Cerebellar cortex (tissue), 1 donor: ENCODE results near the gene AASDH.
A peak's percentile ranks its signal among the peaks of the same experiment; 100 is the strongest.

Experiments
- DNase-seq: peaks from one replicate; pipeline ENCODE4 v3.0.0-alpha.2; 2015; ENCODE audit warnings: low spot score

AASDH gene

GRCh38 chr4:56387023-56388001, at the start of gene AASDH:
Gene AASDH, minus strand, starts transcription at chr4:56387491. Its CDS starts 3,192 bp downstream, at chr4:56384299.
- peak; percentile 96 for DNase-seq

DNA sequence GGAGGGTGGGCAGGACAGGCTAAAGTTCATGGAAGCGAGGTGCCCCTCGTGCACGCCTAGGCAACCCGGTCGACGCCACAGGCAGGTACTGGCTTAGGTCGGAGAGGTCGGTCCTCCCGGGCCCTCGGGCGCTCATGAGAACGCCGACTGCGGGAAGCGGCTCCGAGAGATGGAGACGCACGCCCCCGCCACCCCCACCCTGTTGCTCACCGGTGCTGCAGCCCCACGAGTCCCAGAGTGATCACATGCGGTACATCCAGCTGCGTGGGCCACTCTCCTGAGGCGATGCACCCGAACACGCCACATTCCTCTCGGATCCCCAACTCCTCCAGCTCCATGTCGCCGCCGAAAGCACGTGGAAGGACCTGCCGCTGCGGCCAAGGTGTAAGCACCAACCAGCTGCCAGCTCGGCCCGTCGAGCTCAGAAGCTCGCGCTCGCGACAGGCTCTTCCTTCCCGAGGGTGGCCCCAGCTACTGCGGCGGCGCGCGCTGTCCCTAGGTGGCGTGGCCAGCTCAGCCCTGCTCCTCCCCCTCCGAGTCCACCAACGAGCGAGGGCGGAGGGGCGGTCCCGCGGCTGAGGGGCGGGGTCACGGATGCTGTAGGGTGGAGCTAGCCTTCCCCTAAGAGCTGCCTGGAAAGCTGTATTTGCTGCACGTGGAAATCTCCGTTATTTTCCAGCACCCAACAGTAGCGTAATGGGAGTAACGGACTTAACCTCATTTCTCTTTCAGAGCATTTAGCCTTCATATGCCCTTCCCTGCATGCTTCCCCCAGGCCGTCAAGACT, 48.0 kb upstream of the AASDH start, which contains the start of gene PPAT:
Gene PPAT, minus strand, starts transcription at position 476 of the 787 bp plus-strand sequence. Its CDS starts 138 bp downstream, at position 338.
- DNase-seq = peak; percentile 98

DNA sequence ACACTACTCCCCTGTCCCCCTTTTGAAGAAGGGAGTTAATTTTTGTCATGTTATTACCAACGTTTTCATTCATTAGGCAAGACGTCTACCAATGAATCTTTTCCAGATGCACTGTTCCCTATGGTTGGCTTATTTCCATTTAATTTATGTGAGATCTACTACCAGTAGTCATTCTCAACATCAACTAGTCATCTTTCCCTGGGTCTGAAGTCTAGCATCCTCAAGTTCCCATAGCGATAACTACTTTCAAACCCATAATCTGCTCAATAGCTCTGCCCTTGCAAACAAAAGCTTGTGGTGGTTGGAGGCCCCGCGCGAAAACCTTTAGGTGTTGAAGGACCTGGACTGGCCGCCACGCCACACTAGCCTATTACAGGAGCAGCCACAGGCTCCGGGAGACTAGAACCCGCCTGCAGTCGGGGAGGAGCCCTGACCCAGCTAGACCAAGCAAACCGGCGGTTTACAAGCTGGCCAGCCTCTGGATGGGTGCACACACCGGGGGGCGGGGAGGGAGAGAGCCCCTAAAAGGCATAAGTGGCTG, 47.4 kb upstream of the AASDH start:
- DNase-seq = peak; percentile 62

DNA sequence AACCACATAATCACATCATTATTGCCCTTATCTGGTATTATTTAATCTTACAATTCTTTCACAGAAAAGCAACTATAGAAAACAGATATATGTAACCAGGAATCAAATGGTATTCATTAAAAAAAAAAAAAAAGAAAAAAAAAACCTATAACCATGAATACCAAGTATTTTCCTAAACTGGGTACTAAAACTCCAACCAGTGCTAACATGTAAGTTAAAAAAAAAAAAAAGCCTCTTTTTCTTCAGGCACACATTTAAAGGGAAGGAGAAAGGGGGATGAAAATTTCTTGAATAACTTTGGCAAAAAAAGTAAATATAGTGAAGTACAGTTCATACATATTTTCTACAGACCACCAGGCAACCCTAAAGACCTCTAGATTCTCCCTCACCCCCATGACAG, 46.0 kb upstream of the AASDH start:
- DNase-seq = no peak

GRCh38 chr4:56430203-56430602, 42.9 kb upstream of the AASDH start:
- no peak for DNase-seq

GRCh38 chr4:56427179-56427578, 39.9 kb upstream of the AASDH start:
- DNase-seq = no peak

DNA sequence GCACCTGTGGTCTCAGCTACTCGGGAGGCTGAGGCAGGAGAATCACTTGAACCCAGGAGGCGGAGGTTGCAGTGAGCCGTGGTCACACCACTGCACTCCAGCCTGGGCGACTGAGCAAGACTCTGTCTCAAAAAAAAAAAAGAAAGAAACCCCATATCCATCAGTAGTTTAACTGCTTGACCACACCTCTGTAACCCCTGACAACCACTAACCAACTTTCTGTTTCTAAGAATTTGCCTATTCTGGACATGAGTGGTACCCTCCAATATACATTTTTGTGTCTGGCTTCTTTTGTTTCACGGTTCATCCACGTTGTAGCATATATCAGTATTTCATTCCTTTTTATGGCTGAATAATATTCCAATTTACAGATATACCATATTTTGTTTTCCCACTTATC, 39.0 kb upstream of the AASDH start:
- DNase-seq = no peak

- no peak for DNase-seq
Measured at GRCh38 chr4:56425518-56425917, 38.2 kb upstream of the AASDH start.

GRCh38 chr4:56424697-56425514, 37.6 kb upstream of the AASDH start:
- DNase-seq = peak; percentile 20

DNA sequence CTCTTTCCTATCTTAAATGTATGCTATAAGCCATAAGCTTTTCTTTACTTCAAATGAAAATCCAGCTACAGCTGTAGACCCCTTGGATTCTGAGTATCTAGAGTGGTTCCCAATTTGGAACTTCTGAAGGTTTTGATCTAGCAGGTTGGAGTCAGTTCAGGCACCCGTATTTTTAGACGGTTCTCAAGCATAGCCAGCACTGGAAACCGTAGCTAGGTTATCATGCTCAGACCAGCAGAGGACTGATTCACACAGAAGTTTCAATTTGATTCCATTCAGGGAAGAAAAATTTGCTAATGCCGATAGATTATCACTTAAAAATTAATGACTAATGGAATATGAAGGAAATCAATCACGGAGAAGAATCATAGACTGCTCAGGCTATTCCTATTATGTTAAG, 36.9 kb upstream of the AASDH start:
- DNase-seq = no peak

- no peak for DNase-seq
Measured at GRCh38 chr4:56417396-56417795, 30.1 kb upstream of the AASDH start.

GRCh38 chr4:56416349-56416748, 29.1 kb upstream of the AASDH start:
- DNase-seq = no peak

DNA sequence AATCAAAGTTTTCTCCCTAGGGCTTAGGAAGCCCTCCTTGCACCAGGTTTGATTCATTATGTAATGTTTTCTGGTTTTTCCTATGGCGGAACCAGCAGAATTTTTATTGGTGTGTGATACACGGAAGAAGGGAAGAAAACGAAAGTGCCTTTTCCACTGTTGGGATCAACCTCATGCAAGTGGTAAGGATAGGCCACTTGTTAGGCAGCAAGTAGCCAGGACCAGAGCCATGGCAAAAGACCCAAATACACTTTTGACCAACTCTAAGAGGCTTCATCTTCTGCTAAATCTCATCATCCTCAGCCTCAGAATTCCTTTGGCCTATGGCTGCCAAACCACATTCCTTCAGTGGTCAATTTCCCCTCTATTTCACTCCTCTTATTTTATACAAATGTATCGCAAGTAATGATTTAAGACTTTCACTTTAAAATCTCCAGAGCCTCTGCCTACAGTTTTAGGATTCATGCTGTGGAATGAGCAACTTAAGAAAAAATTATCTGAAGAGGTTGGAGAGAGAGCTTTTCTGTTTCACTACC, 26.9 kb upstream of the AASDH start:
- no peak for DNase-seq

GRCh38 chr4:56410247-56411062, 23.2 kb upstream of the AASDH start:
- DNase-seq = peak; percentile 97

GRCh38 chr4:56409511-56410090, 22.3 kb upstream of the AASDH start:
- DNase-seq = no peak

GRCh38 chr4:56408978-56409377, 21.7 kb upstream of the AASDH start:
- no peak for DNase-seq

DNA sequence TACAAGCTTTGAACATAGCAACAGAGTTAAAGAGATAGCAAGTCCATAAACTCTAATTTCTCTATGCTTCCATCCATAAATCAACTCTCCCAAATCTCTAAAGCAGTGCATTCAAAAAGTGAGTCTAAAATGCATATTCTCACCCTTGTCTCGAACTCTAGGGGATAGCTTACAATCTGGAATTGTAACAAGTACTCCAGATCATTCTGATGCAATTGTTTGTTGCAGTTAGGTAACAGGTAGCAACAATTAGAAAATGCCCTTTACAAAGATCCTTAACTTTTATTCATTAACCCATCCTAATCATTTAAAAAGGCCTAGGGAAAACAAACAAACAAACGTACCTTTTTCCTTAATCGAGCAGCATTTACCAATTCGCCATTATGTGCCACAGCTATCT, 18.9 kb upstream of the AASDH start:
- DNase-seq = no peak

GRCh38 chr4:56405016-56405415, 17.7 kb upstream of the AASDH start:
- DNase-seq = no peak

DNA sequence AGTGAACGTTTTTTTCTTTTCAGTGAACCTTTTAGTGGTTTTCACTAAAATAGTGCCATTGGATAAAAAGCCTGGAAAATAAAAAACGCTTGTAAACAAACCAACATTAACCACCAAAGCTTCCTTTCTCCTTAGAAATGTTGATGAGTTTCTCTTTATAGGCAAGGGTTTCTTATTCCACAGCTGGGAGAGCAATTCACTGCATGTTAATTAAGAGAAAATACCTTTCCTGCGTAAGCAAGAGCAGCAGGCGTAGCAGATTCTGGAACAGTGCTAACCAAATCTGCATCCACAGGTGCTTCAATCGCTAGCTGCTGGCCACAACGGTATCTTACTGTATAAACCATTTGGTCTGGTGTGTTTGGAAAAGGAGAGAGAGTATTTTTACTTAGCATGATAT, 13.3 kb upstream of the AASDH start:
- no peak for DNase-seq

GRCh38 chr4:56391270-56391669, 4.0 kb upstream of the AASDH start:
- no peak for DNase-seq
